ENCODE data around the gene STRC.
"Not testable (repeated sequence)": the region's sequence is repeated elsewhere in the genome, so short reads cannot be mapped to it uniquely, and the experiment has no call there.

STRC gene

DNA sequence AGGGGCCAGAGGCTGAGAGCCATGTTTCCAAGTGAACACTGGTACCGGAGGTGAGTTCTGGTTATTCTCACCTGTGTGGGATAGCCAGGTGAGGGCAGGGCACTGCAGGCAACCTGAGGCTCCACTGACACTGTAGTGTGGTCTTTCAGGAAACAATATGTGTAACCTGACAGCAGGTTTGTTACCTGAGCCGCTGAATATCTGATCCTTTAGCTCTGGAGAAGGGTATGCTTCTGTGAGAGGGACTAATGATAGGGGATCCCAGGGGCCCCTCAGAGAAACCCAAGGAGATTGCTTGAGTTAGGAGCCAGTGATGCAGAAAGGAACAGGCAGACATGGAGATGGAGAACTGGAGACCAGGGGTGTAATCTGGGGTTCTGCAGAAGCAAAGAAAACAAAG lies at the start of gene STRC:
Gene STRC (minus strand): TSS at position 101 of the 400 bp plus-strand sequence. CDS start 78 bp downstream, at position 23.
- not testable (repeated sequence) for H3K4me2 ChIP-seq, H3K9ac ChIP-seq, H3K27me3 ChIP-seq, H3K9me3 ChIP-seq, H3K36me3 ChIP-seq, H4K20me1 ChIP-seq, H3K4me1 ChIP-seq, H3K27ac ChIP-seq, H3K4me3 ChIP-seq

DNA sequence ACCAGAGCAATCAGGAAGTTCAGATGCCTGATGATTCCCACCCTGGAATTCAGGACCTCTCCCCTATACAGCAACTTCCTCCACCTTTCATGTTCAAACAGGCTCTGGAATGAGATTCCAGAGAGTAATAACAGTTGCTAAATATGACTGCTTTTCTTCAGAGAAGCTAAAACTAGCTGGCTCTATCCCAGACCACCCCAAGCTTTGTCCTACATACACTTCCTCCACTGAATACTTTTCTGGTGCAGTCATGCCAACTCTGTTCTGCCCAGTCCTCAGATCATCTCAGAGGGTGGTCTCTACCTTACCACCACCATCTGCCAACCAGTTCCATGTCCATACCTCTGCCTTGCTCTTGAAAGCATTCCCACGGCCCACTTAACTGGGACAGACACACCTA lies 47.6 kb upstream of the STRC start:
- not testable (repeated sequence) for H3K4me3 ChIP-seq, H3K9ac ChIP-seq, H4K20me1 ChIP-seq, H3K36me3 ChIP-seq, H3K27ac ChIP-seq, H3K4me1 ChIP-seq, H3K4me2 ChIP-seq, H3K9me3 ChIP-seq, H3K27me3 ChIP-seq

DNA sequence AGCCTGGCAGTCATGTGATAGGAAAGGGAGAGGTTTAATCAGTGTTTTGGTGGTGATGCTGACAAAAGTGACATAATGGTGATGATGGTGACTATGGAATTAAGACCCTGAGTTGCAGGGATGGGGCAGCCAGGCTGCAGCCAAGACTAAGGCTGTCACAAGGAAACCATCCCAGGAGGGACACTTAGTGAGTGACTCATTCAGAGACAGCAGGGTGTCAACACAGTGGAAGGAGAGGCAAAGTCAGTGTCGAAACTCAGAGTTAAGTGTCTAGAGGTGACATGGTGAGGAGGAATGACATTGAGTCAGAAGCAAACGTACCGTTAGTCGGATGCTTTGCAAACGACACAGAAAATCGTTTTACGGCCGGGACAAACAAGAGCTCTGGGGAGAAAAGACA lies 44.7 kb upstream of the STRC start:
- not testable (repeated sequence) for H3K27me3 ChIP-seq, H3K4me3 ChIP-seq, H3K4me1 ChIP-seq, H3K36me3 ChIP-seq, H3K9me3 ChIP-seq, H3K9ac ChIP-seq, H4K20me1 ChIP-seq, H3K27ac ChIP-seq, H3K4me2 ChIP-seq

DNA sequence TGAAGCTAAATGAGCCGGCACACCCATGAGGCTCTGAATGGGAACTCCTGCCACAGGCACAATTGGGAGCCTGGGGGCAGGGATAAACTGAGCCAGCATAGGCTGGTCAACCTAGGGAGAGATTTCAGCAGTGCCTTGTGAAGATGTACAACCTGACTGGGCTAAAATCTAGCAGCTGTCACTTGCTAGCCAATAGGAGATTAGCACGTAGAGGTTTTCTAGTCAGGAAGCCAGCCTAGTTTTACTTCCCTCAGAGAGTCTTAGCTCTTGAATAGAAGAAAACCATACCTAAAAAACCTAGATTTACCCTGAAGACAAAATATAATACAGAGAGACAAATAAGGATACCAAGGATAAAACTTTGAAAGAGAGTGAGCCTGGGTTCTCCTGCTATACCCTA lies 43.7 kb upstream of the STRC start:
- not testable (repeated sequence) for H4K20me1 ChIP-seq

DNA sequence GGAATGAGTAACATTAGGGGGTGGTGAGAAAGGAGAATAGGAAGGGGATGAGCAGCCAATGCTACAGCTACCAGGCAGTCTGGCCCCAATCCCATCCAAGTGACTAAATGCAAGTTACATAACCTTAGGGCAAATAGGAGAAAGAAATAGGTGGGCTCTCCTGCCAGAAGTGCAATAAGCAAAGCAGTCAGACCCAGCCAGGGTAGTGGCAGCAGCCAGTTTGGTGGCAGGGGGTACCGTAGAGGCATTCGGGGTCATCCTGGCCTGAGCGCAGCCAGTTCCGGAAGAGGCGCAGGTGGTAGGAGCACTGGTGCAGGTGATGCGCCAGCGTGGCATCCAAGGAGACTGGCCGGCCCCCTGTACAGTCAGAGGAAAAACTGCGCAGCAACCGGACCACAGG lies 41.1 kb upstream of the STRC start:
- not testable (repeated sequence) for H3K4me3 ChIP-seq, H4K20me1 ChIP-seq, H3K4me1 ChIP-seq, H3K9ac ChIP-seq, H3K9me3 ChIP-seq, H3K27ac ChIP-seq, H3K36me3 ChIP-seq, H3K27me3 ChIP-seq, H3K4me2 ChIP-seq

More for the DNA sequence above, 43.7 kb upstream of the STRC start:
- not testable (repeated sequence) for H3K27ac ChIP-seq, H3K4me3 ChIP-seq, H3K4me1 ChIP-seq, H3K9ac ChIP-seq, H3K27me3 ChIP-seq, H3K9me3 ChIP-seq, H3K4me2 ChIP-seq, H3K36me3 ChIP-seq

DNA sequence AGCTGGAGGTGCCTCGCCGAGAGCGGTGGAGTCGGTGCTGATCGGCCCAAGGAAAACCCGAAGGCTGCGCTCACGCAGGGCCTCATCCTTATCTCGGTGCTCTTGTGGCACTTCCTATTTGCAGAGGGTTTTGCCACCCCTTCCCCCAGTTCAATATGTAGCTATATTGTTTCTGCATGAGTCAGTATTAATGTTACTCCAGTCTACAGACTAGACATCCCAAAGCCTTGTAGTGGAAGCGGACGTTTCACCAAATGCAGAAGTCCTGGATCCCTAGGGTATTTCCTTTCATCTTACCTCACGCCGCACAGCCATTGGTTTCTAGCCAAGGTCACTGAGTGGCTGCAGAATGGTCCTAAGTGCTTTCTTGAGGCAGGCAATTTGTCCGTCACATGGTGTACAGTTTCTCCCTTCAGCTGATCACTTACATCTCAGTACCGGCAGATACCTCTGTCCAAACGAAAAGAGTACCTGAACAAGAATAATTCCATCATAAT lies 30.9 kb upstream of the STRC start:
- H3K4me2 ChIP-seq, H3K27ac ChIP-seq, H3K9ac ChIP-seq, H4K20me1 ChIP-seq, H3K9me3 ChIP-seq, H3K27me3 ChIP-seq, H3K4me1 ChIP-seq, H3K4me3 ChIP-seq: not testable (repeated sequence)
- H3K36me3 ChIP-seq, result peaks cover 43% of the 10 kb centered on the region; the same call in 1 of the 2 replicates

DNA sequence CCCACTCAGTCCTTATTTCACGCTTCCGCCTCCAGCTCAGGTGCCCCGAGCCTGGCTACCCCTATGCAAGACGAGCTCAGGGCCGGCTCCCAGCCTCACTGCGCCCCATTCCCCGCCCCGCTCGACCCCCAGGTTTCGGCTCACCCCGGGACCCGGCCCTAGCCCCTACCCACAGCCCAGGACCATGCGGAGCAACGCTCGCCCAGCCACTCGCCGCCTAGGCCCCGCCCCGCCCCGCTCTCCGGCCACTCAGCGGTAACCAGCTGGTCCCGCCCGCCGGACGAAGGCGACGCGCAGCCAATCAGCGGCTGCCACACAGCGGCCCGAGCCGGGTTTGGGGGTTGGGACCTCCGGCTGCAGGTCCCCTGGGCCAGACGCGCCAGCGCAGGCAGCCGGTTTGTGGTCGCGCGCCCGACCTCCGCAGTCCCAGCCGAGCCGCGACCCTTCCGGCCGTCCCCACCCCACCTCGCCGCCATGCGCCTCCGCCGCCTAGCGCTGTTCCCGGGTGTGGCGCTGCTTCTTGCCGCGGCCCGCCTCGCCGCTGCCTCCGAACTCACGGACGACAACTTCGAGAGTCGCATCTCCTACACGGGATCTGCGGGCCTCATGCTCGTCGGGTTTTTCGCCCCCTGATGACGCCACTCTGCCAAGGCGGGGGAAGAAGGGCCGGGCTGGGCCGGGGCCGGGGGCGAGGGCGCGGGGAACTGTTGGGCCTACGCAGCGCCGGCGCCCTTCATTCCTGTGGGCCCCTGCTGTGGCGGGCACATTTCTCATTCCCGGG lies 30.2 kb upstream of the STRC start, which contains the start of gene CATSPER2:
Gene CATSPER2 (minus strand): TSS at position 196 of the 781 bp plus-strand sequence. CDS start 783 bp downstream, outside the sequence.
- Histone ChIP-seq H3K9me3 (no peaks in the 10 kb centered on the region), H4K20me1 (no peaks in the 10 kb centered on the region), H3K36me3 (peaks cover 43% of the 10 kb centered on the region; the same call in 1 of the 2 replicates), H3K4me2 (no peak within 1 kb of the TSS), H3K27ac (no peak within 1 kb of the TSS), H3K4me1 (no peaks in the 10 kb centered on the region), H3K9ac (no peak within 1 kb of the TSS), H3K4me3 (no peak within 1 kb of the TSS), H3K27me3 (no peaks in the 10 kb centered on the region)
- no peak for TF ChIP-seq Cebpa-rat (IDR thresholded peaks at IDR 0.05)

DNA sequence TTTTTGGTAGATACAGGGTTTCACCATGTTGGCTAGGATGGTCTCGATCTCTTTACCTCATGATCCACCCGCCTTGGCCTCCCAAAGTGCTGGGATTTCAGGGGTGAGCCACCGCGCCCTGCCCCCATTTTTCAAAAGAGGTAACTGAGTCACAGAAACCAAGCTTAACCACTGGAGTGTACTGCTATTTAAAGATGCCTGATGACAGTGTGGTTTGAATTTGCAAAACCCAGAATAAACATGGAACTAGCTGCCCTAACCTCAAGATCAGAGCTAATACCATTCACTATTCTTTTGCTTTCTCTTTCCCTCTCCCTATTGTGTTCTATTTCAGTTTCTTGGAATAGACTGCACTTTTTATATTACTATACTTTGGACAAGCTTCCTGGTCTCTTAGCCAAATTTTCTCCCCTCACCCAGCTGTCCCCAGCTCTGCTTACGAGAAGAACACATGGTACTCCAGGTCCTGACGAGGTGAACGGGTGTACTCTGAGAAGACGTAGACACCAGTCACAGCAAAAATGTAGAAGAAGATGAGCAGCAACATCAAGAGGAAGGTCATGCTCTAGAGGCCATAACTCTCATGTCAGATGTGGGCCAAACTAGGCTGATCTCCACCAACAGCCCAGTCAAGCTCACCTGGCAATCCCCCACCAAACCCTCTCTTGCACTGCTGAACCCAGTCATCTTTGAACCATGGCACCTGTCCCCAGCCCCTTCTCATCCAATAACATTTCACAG lies 20.0 kb upstream of the STRC start:
- not testable (repeated sequence) for H3K27ac ChIP-seq, H3K9ac ChIP-seq, H3K9me3 ChIP-seq, H3K27me3 ChIP-seq, H3K4me3 ChIP-seq, H3K4me2 ChIP-seq, H3K4me1 ChIP-seq, H3K36me3 ChIP-seq, H4K20me1 ChIP-seq

DNA sequence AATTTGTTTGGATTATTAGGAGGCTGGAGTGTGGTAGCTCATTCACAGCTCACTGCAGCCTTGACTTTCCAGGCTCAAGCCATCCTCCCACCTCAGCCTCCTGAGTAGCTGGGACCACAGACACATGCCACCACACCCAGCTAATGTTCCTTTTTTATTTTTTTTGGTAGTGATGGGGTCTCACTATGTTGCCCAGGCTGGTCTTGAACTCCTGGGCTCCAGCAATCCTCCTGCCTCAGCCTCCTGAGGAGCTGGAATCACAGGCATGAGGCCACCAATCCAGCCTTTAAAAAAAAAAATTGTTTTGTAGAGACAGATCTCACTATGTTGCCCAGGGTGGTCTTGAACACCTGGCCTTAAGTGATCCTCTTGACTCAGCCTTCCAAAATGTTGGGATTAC lies 8.3 kb upstream of the STRC start:
- H3K9ac ChIP-seq, H3K9me3 ChIP-seq, H4K20me1 ChIP-seq, H3K27me3 ChIP-seq, H3K36me3 ChIP-seq, H3K4me2 ChIP-seq, H3K27ac ChIP-seq, H3K4me3 ChIP-seq, H3K4me1 ChIP-seq: not testable (repeated sequence)

DNA sequence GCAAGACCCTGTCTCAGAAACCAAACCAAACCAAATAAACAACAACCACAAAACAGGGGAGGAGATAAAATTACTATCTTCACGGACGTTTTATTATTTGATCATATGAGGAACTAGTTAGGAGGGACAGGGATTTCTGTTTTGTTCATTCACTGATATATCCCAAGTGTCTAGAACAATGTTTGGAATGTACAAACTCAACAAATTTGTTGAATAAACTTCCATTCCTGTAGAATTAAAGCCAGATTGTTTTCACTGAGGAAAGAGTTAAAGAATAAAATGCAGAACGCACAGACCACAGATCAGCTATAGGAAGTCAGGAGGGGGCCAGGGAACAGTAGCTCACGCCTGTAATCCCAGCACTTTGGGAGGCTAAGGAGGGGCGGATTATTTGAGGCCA lies 6.5 kb upstream of the STRC start:
- Histone ChIP-seq H3K4me3 (no peak overlapping the region), H3K4me2 (no peak overlapping the region), H3K36me3 (no peaks in the 10 kb centered on the region), H3K4me1 (no peaks in the 10 kb centered on the region), H3K27me3 (no peaks in the 10 kb centered on the region), H3K9me3 (no peaks in the 10 kb centered on the region), H3K27ac (no peak overlapping the region), H4K20me1 (no peaks in the 10 kb centered on the region), H3K9ac (no peak overlapping the region)
- no peak for TF ChIP-seq Cebpa-rat (IDR thresholded peaks at IDR 0.05)

DNA sequence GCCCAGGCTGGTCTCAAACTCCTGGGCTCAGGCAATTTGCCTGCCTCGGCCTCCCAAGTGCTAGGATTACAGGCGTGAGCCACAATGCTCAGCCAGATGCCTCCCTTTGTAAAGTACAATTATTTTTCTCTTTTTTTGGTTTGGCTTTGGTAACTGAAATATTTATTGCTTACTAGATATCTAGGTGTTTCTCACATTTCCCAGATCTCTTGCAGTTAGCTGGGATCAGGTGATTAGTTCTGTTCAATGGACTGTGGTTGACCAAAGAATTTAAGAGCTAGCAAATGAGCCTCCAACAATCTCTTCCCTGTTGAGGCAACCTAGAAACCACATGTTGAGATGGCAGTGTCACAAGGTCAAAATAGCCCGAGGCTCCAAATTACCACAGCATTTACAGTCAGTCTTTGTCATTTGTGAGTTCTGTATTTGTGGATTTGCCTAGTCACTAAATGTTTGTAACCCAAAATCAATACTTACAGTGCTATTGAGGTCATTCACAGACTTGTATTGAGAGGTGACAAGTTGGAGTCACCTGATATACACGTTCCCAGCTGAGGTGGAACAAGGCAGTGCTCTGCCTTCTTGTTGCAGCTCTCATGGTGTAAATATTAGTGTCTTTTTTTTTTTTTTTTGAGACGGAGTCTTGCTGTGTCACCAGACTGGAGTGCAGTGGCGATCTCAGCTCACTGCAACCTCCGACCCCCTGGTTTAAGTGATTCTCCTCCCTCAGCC lies 3.6 kb upstream of the STRC start:
- H3K9ac ChIP-seq, H3K4me1 ChIP-seq, H3K9me3 ChIP-seq, H3K27me3 ChIP-seq, H3K36me3 ChIP-seq, H3K27ac ChIP-seq, H3K4me2 ChIP-seq, H3K4me3 ChIP-seq, H4K20me1 ChIP-seq: not testable (repeated sequence)

DNA sequence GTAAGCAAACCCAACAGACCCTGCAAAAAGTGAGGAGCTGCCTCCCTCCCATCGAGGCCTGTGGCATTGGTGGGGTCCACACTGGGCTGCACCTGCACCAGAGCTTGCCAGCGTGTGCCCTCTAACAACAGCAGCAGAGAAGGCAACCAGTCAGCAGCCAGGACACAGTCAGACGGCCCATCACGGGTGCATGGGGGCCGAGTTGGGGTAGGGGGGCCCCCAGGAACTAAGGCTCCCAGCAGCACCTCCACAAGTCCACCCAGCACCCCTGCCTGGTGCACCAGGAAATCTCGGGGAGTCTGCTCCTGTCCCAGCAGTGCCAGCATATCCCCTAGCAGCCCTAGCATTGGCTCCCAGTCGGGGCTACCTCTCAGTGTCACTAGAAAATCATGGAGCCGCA lies 850 bp downstream of the STRC start:
- not testable (repeated sequence) for H3K4me2 ChIP-seq, H3K36me3 ChIP-seq, H3K4me3 ChIP-seq

DNA sequence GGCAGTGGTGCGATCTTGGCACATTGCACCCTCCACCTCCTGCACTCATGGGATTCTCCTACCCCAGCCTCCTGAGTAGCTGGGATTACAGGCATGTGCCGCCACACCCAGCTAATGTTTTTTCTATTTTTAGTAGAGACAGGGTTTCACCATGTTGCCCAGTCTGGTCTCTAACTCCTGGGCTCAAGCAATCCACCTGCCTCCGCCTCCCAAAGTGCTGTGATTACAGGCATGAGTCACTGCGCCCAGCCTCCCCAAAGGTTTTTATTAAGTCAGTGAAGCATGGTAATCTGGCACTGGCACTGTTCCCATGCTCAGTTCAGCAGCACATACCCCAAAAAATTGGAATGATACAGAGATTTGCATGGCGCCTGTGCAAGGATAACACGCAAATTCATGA lies 16.4 kb downstream of the STRC start:
- not testable (repeated sequence) for H3K4me1 ChIP-seq, H4K20me1 ChIP-seq, H3K27me3 ChIP-seq, H3K9ac ChIP-seq, H3K27ac ChIP-seq, H3K4me2 ChIP-seq, H3K9me3 ChIP-seq, H3K36me3 ChIP-seq, H3K4me3 ChIP-seq

More for the DNA sequence above, 850 bp downstream of the STRC start:
- H3K4me1 ChIP-seq, H3K9ac ChIP-seq, H3K9me3 ChIP-seq, H3K27ac ChIP-seq, H3K27me3 ChIP-seq, H4K20me1 ChIP-seq: not testable (repeated sequence)

DNA sequence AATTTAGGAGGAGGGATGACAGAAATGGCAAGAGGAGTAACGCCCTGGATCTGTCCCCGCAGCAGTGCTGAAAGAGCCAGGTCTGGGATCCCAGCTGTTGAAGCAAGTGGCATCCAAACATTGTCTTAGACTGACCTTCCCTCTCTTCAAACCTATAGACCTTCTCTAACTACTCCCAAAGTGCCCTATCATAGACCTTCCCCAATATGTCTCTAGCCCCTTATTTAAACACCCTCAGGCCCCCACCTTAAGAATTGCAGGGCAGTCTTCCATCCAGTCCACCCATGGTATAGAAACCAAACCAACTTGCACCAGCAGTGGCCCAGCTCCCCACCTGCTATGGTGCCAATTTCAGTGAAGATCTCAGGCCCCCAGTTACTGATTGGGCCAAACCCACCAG lies 18.4 kb downstream of the STRC start:
- H3K4me1 ChIP-seq, H3K27ac ChIP-seq, H3K9ac ChIP-seq, H3K27me3 ChIP-seq, H3K4me3 ChIP-seq, H3K9me3 ChIP-seq, H3K4me2 ChIP-seq, H3K36me3 ChIP-seq, H4K20me1 ChIP-seq: not testable (repeated sequence)

Data from BLaER1 (cell line).